Body of pancreas (tissue), 4 donors: ENCODE results near the gene VAPB.

Source experiments
- CTCF ChIP-seq, 7 experiments: fragments of 450-650 bp in 4 of 7; fragments of 200-600 bp in 3 of 7; sonication (generic) in 3 of 7; IDR thresholded peaks; one replicate each; pipeline ENCODE4 v1.5.1; 2016 to 2019; ENCODE audit warnings: antibody characterized with exemption in 7 of 7
- POLR2A ChIP-seq, 3 donors: fragments of 450-650 bp; IDR thresholded peaks; one replicate each; pipeline ENCODE4 v1.6.1; 2016; ENCODE audit warnings: antibody characterized with exemption in 3 of 3, mild to moderate bottlenecking in 2 of 3

- TF ChIP-seq POLR2A (IDR thresholded peaks at IDR 0.05) (no peak), CTCF (IDR thresholded peaks at IDR 0.05) (no peak)
Measured at GRCh38 chr20:58374027-58374850, 14.8 kb upstream of the VAPB start.
